ENCODE data around the gene TSHB.

Gene TSHB

GRCh38 chr1:115040501-115040900 lies 10.9 kb downstream of the TSHB start:
- peaks cover 5% of the 10 kb centered on the region for H3K9me3 Mint-ChIP-seq
- DNase-seq = no peak
- H3K27ac Mint-ChIP-seq = no peak overlapping the region
- H3K4me3 Mint-ChIP-seq = no peak overlapping the region
- no peaks in the 10 kb centered on the region for H3K27me3 Mint-ChIP-seq
- H3K36me3 Mint-ChIP-seq (ENCODE audit: low read depth) = no peaks in the 10 kb centered on the region
- no peaks in the 10 kb centered on the region for H3K4me1 Mint-ChIP-seq (ENCODE audit: low read depth)

GRCh38 chr1:115041654-115042053 lies 12.0 kb downstream of the TSHB start:
- Mint-ChIP-seq H3K27ac (no peak overlapping the region), H3K36me3 (ENCODE audit: low read depth) (peaks cover 3% of the 10 kb centered on the region), H3K4me1 (ENCODE audit: low read depth) (no peaks in the 10 kb centered on the region), H3K9me3 (peaks cover 5% of the 10 kb centered on the region), H3K4me3 (no peak overlapping the region), H3K27me3 (no peaks in the 10 kb centered on the region)
- no peak for DNase-seq

DNA sequence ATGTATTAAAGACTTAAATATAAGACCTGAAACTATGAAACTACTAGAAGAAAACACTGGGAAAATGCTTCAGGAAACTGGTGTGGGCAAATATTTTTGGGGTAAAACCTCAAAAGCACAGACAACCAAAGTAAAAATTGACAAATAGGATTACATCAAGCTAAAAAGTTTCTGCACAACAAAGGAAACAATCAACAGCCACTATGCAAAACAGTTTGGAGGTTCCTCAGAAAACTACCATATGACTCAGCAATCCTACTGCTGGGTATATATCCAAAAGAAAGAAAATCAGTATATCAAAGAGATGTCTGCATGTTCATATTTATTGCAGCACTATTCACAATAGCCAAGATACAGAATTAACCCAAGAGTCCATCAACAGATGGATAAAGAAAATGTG lies 17.1 kb downstream of the TSHB start:
- DNase-seq = no peak
- Mint-ChIP-seq H3K9me3 (peaks cover 5% of the 10 kb centered on the region), H3K36me3 (ENCODE audit: low read depth) (peaks cover 3% of the 10 kb centered on the region), H3K4me1 (ENCODE audit: low read depth) (peaks cover 4% of the 10 kb centered on the region), H3K27me3 (no peaks in the 10 kb centered on the region), H3K27ac (no peak overlapping the region), H3K4me3 (no peak overlapping the region)

GRCh38 chr1:115051850-115052249 lies 22.2 kb downstream of the TSHB start:
- Mint-ChIP-seq H3K36me3 (ENCODE audit: low read depth) (no peaks in the 10 kb centered on the region), H3K4me3 (no peak overlapping the region)

DNA sequence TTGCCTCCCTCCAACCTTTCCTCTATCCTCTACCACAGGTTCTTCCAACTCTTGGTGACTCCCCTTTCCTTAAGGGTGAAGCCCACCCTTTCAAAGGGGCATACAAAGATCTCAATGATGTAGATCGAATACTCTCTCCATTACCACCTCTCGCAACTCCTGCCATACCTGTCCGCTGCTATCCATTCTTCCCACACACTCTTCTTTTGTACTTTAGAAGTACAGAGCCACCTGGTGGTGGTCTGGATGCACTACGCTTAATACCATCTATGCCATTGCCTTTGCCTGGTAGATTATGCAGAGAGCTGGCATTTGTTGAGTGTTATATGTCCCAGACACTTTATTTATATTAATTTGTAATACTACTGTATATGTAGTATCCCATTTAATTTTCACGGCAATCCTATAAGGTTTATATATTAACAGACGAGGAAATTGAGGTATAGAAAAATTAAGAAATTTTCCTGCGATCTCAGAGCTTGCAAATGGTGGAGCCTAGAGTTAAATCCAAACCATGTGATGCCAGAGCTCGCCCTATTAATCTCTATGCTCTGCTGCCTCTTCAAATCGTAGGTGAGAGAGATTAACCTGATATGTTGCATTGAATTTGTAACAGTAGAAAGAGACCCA lies 22.9 kb downstream of the TSHB start:
- Mint-ChIP-seq H3K4me1 (ENCODE audit: low read depth) (peaks cover 4% of the 10 kb centered on the region), H3K36me3 (ENCODE audit: low read depth) (no peaks in the 10 kb centered on the region), H3K27ac (no peak overlapping the region), H3K27me3 (no peaks in the 10 kb centered on the region), H3K9me3 (no peaks in the 10 kb centered on the region), H3K4me3 (no peak overlapping the region)
- DNase-seq = peak; percentile 56

More at GRCh38 chr1:115051850-115052249, 22.2 kb downstream of the TSHB start:
- no peak overlapping the region for H3K27ac Mint-ChIP-seq
- H3K9me3 Mint-ChIP-seq = no peaks in the 10 kb centered on the region
- no peak for DNase-seq
- H3K4me1 Mint-ChIP-seq (ENCODE audit: low read depth) = peaks cover 4% of the 10 kb centered on the region
- H3K27me3 Mint-ChIP-seq = no peaks in the 10 kb centered on the region

DNA sequence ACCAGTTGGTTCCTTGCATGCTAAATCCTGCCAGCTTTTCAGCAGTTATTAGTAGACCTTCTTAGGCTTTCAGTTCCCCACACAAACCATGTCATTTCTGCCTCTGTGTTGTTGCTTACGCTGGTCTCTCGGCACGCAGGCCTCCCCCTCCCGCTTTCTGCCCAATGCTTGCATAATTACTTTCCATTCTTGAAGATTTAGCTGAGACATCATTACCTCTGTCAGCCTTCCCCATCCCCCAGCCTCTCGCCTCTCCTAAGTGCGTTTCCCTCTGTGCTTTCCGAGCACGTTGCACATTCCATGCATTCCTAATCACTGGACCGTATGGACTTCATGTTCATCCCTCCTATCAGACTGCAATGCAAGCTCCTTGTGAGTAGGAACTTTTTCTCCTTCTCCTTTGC lies 26.8 kb downstream of the TSHB start:
- Mint-ChIP-seq H3K27ac (no peak overlapping the region), H3K27me3 (no peaks in the 10 kb centered on the region), H3K4me1 (ENCODE audit: low read depth) (peaks cover 7% of the 10 kb centered on the region), H3K36me3 (ENCODE audit: low read depth) (no peaks in the 10 kb centered on the region), H3K9me3 (no peaks in the 10 kb centered on the region), H3K4me3 (no peak overlapping the region)
- DNase-seq = no peak

DNA sequence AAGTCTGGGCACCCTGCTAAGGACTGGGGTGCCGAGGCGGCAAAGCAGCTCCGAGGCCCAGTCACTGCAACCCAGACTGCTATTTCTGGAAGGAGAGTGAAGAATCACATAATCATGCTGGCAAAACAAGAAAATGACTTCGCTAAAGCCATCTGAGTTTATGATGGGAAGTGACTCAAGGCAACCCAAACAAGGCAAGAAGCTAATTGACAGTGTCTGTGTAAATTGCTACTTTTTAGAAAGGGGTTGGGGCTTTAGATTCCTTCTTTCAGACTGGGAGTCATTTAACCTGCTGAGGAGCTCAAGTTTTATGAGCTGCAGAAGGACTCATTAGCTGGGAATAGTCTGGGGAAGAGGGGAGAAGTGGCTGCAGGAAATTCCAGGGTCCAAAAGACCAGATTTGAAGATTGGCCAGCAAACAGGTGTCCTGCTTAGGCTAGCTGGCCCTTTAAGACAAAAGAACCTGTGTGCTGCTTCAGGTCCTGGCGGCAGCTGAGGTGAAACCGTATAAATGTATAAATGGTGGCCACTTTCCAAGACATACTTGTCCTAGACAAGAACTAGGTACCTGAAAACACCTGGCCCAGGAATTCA lies 28.1 kb downstream of the TSHB start:
- Mint-ChIP-seq H3K4me3 (no peak overlapping the region), H3K27ac (no peak overlapping the region), H3K27me3 (no peaks in the 10 kb centered on the region), H3K9me3 (no peaks in the 10 kb centered on the region), H3K4me1 (ENCODE audit: low read depth) (peaks cover 21% of the 10 kb centered on the region), H3K36me3 (ENCODE audit: low read depth) (no peaks in the 10 kb centered on the region)
- no peak for DNase-seq

DNA sequence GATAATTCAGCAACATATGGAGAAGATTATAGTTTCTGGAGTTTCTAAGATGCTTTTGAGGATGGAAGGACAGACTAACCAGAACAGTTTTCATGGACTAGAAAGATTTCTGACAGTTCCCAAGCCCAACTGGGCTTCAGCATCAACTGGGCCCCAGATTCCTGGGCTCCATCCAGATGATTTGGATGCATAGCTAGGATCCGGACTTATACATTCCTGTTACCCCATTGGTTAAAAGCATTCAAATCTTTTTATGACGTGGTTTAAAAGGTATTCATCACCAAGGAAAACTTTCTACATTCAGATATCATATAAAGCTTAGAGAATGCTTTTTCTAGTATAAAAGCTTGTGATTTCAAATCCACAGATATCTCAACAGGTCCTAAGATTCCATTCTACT lies 29.7 kb downstream of the TSHB start:
- Mint-ChIP-seq H3K4me1 (ENCODE audit: low read depth) (peaks cover 37% of the 10 kb centered on the region), H3K36me3 (ENCODE audit: low read depth) (no peaks in the 10 kb centered on the region), H3K27ac (no peak overlapping the region), H3K27me3 (no peaks in the 10 kb centered on the region), H3K4me3 (no peak overlapping the region), H3K9me3 (peaks cover 4% of the 10 kb centered on the region)
- DNase-seq = no peak

- Mint-ChIP-seq H3K27me3 (no peaks in the 10 kb centered on the region), H3K36me3 (ENCODE audit: low read depth) (no peaks in the 10 kb centered on the region), H3K9me3 (peaks cover 4% of the 10 kb centered on the region), H3K27ac (no peak overlapping the region), H3K4me3 (no peak overlapping the region), H3K4me1 (ENCODE audit: low read depth) (peaks cover 41% of the 10 kb centered on the region)
- no peak for DNase-seq
These were observed 30.9 kb downstream of the TSHB start for GRCh38 chr1:115060501-115060900.

- H3K36me3 Mint-ChIP-seq (ENCODE audit: low read depth) = no peaks in the 10 kb centered on the region
- DNase-seq = peak; percentile 84
- peak overlapping the region; percentile 34 for H3K4me3 Mint-ChIP-seq
These were observed 32.9 kb downstream of the TSHB start for GRCh38 chr1:115062542-115063004.

GRCh38 chr1:115063228-115063901 lies 33.7 kb downstream of the TSHB start:
- Mint-ChIP-seq H3K4me3 (peak overlapping the region; percentile 34), H3K27me3 (no peaks in the 10 kb centered on the region), H3K4me1 (ENCODE audit: low read depth) (peaks cover 42% of the 10 kb centered on the region), H3K36me3 (ENCODE audit: low read depth) (no peaks in the 10 kb centered on the region), H3K27ac (peak overlapping the region; percentile 84), H3K9me3 (peaks cover 4% of the 10 kb centered on the region)
- no peak for DNase-seq

More at GRCh38 chr1:115062542-115063004, 32.9 kb downstream of the TSHB start:
- peak overlapping the region; percentile 84 for H3K27ac Mint-ChIP-seq
- peaks cover 41% of the 10 kb centered on the region for H3K4me1 Mint-ChIP-seq (ENCODE audit: low read depth)
- peaks cover 4% of the 10 kb centered on the region for H3K9me3 Mint-ChIP-seq
- H3K27me3 Mint-ChIP-seq = no peaks in the 10 kb centered on the region

- H3K27ac Mint-ChIP-seq = no peak overlapping the region
- no peak for DNase-seq
- no peak overlapping the region for H3K4me3 Mint-ChIP-seq
- H3K9me3 Mint-ChIP-seq = peaks cover 4% of the 10 kb centered on the region
- H3K36me3 Mint-ChIP-seq (ENCODE audit: low read depth) = no peaks in the 10 kb centered on the region
- H3K27me3 Mint-ChIP-seq = no peaks in the 10 kb centered on the region
- peaks cover 44% of the 10 kb centered on the region for H3K4me1 Mint-ChIP-seq (ENCODE audit: low read depth)
These were observed 34.8 kb downstream of the TSHB start for GRCh38 chr1:115064461-115064860.

GRCh38 chr1:115065021-115065420 lies 35.4 kb downstream of the TSHB start:
- Mint-ChIP-seq H3K9me3 (peaks cover 4% of the 10 kb centered on the region), H3K27me3 (no peaks in the 10 kb centered on the region), H3K4me3 (no peak overlapping the region), H3K4me1 (ENCODE audit: low read depth) (peaks cover 49% of the 10 kb centered on the region), H3K36me3 (ENCODE audit: low read depth) (no peaks in the 10 kb centered on the region), H3K27ac (no peak overlapping the region)
- DNase-seq = no peak

GRCh38 chr1:115067161-115067859 lies 37.7 kb downstream of the TSHB start:
- H3K9me3 Mint-ChIP-seq = peaks cover 4% of the 10 kb centered on the region
- no peaks in the 10 kb centered on the region for H3K27me3 Mint-ChIP-seq
- H3K4me3 Mint-ChIP-seq = no peak overlapping the region
- no peak overlapping the region for H3K27ac Mint-ChIP-seq
- peaks cover 56% of the 10 kb centered on the region for H3K4me1 Mint-ChIP-seq (ENCODE audit: low read depth)
- no peak for DNase-seq
- no peaks in the 10 kb centered on the region for H3K36me3 Mint-ChIP-seq (ENCODE audit: low read depth)
